HepG2 (cell line): Measurements from ENCODE around the gene EIF1AD. TPM values are rescaled to one million over a fixed set of nuclear protein-coding genes. Genes with fewer than 3 reads are reported as not detected.

Experiments
- ATAC-seq: fragments of 200-7000 bp; cut with Tn5 transposase; 3 replicates; pipeline ENCODE4 v1.9.1; 2020; ENCODE audit warnings: mild to moderate bottlenecking, moderate library complexity
- BruUV-seq: library from RNA; stranded (reverse); fragments of 400-500 nt; replicated peaks from 2 replicates; lab custom pipeline; 2021; lab: Mats Ljungman, UMichigan
- CTCF ChIA-PET: fragments of 300-600 bp; formaldehyde crosslinking; extraction: SDS; loops from one replicate; lab custom pipeline; 2021; ENCODE audit warnings: low total read pairs, inconsistent platforms, low intra/inter-chr PET ratio; lab: Yijun Ruan, JAX
- POLR2A ChIA-PET: fragments of 350-600 bp; sonication (Branson Sonifier 250); formaldehyde crosslinking; loops from one replicate; lab custom pipeline; 2020; ENCODE audit warnings: antibody characterized with exemption, inconsistent platforms; lab: Yijun Ruan, JAX
- DNase-seq: peaks from one replicate; pipeline ENCODE4 v3.0.0-alpha.2; 2015; ENCODE audit warnings: low spot score
- FAIRE-seq: peaks from 3 replicates; lab custom pipeline; 2011; peaks lifted over from hg19 to GRCh38; lab: Jason Lieb, UNC
- H2AFZ ChIP-seq: one replicate; pipeline ENCODE4 v1.6.1; 2011; ENCODE audit warnings: low read length, inconsistent platforms
- H3K27ac ChIP-seq: fragments of 300-600 bp; 3 replicates; pipeline ENCODE4 v1.8.0; 2011; ENCODE audit warnings: mixed run types, mild to moderate bottlenecking, mixed read lengths, low read length, inconsistent platforms; ENCODE audit not compliant: insufficient read depth; ENCODE audit errors: extremely low read length
- H3K27me3 ChIP-seq, 2 experiments: fragments of 200-600 bp in 1 of 2; 2 replicates in 1 of 2; 3 replicates in 1 of 2; pipeline versions ENCODE4 v1.6.0 to v1.8.0; 2011; ENCODE audit warnings: low read length in 2 of 2, mild to moderate bottlenecking in 2 of 2, moderate library complexity in 2 of 2, inconsistent platforms in 1 of 2; ENCODE audit not compliant: insufficient read depth in 2 of 2, control insufficient read depth in 1 of 2
- H3K36me3 ChIP-seq, 2 experiments: fragments of 200-600 bp in 1 of 2; replicated peaks in 1 of 2; 2 replicates in 1 of 2; 3 replicates in 1 of 2; pipeline versions ENCODE4 v1.5.1 to v1.8.0; 2011; ENCODE audit warnings: low read length in 2 of 2, inconsistent platforms in 1 of 2; ENCODE audit not compliant: insufficient read depth in 2 of 2, control insufficient read depth in 1 of 2
- H3K4me1 ChIP-seq: 2 replicates; pipeline ENCODE4 v1.5.1; 2012; ENCODE audit warnings: low read length, inconsistent platforms; ENCODE audit not compliant: insufficient read depth
- H3K4me2 ChIP-seq: 2 replicates; pipeline ENCODE4 v1.6.0; 2011; ENCODE audit warnings: low read depth, low read length, inconsistent platforms
- H3K4me3 ChIP-seq, 3 experiments: fragments of 200-600 bp in 1 of 3; sonication (generic), shearing (Covaris generic) in 1 of 3; replicated peaks in 1 of 3; 2 replicates each; pipeline ENCODE4 v1.5.1; 2011 to 2016; ENCODE audit warnings: low read length in 3 of 3, inconsistent platforms in 2 of 3, low read depth in 2 of 3, mild to moderate bottlenecking in 2 of 3, control low read depth in 1 of 3, mixed read lengths in 1 of 3; ENCODE audit not compliant: insufficient read depth in 1 of 3
- H3K79me2 ChIP-seq: one replicate; pipeline ENCODE4 v1.6.1; 2011; ENCODE audit warnings: low read length, inconsistent platforms; ENCODE audit not compliant: insufficient read depth
- H3K9ac ChIP-seq: 2 replicates; pipeline ENCODE4 v1.6.0; 2011; ENCODE audit warnings: mild to moderate bottlenecking, low read depth, low read length, inconsistent platforms; ENCODE audit not compliant: insufficient read depth
- H3K9me3 ChIP-seq: 2 replicates; pipeline ENCODE4 v1.5.1; 2012; ENCODE audit warnings: mild to moderate bottlenecking, low read length
- H4K20me1 ChIP-seq: 2 replicates; pipeline ENCODE4 v1.6.0; 2011; ENCODE audit warnings: inconsistent platforms, mild to moderate bottlenecking, low read length, moderate library complexity; ENCODE audit not compliant: insufficient read depth
- AGO2 ChIP-seq: fragments of 200-400 bp; formaldehyde crosslinking; optimal IDR thresholded peaks from 2 replicates; pipeline ENCODE3; 2017; ENCODE audit warnings: mild to moderate bottlenecking, low read depth, low read length, moderate library complexity
- CHCHD3 ChIP-seq: sonication (generic); formaldehyde crosslinking; IDR thresholded peaks from 2 replicates; pipeline ENCODE4 v1.8.0; 2022; ENCODE audit warnings: mild to moderate bottlenecking, missing genetic modification reagents, moderate library complexity
- RORA ChIP-seq: sonication (generic); formaldehyde crosslinking; IDR thresholded peaks from 2 replicates; pipeline ENCODE4 v1.5.0; 2020; ENCODE audit warnings: mild to moderate bottlenecking, missing genetic modification reagents, moderate library complexity
- ZNF567 ChIP-seq: sonication (generic); formaldehyde crosslinking; IDR thresholded peaks from 2 replicates; pipeline ENCODE4 v1.8.1; 2023; ENCODE audit warnings: mild to moderate bottlenecking, missing genetic modification reagents, borderline replicate concordance
- WGBS: methylation state at CpG from one replicate; pipeline ENCODE4 v1.1.6; 2017; ENCODE audit warnings: low lambda C conversion rate; 5-methylcytosine and 5-hydroxymethylcytosine counted together
- in situ Hi-C: cut with HindIII; loops from 2 replicates; pipeline ENCODE4 v1.10.0; 2017; ENCODE audit warnings: low pct_unique_long_range_greater_than_20kb; ENCODE audit not compliant: extremely low pct_ligation_motif_present
- intact Hi-C: fragments of 100-400 bp; cut with micrococcal nuclease; formaldehyde crosslinking; loops from one replicate; pipeline ENCODE4 v1.10.0; 2022; ENCODE audit not compliant: unreplicated experiment
- polyA plus RNA-seq, 8 experiments: library from polyadenylated mRNA; depleted of rRNA in 3 of 8; stranded (reverse) in 7 of 8; unstranded in 1 of 8; fragments of >200 nt; fragmentation: Illumina TruSeq in 4 of 8; extraction: Trizol in 4 of 8; gene quantifications; 2 replicates each; pipeline versions ENCODE4 v1.2.1 to v1.2.3, GENCODE V29; 2011 to 2016; ENCODE audit warnings: low read depth in 4 of 8, missing spikeins in 1 of 8, mixed read lengths in 1 of 8; ENCODE audit not compliant: insufficient read depth in 1 of 8
- total RNA-seq, 5 experiments: library from RNA; depleted of rRNA; stranded (reverse); fragments of >200 nt; fragmentation: Illumina TruSeq; extraction: Trizol; gene quantifications; 2 replicates each; pipeline ENCODE4 v1.2.3, GENCODE V29; 2016; ENCODE audit warnings: low read depth in 1 of 5
- TF ChIP-seq, protein P1 (sequence below): IDR thresholded peaks from 2 replicates; pipeline ENCODE4 v1.6.1; 2016; ENCODE audit warnings: missing genetic modification reagents, missing compliant biosample characterization
- TF ChIP-seq, protein P2 (sequence below): sonication (generic); formaldehyde crosslinking; IDR thresholded peaks from 2 replicates; pipeline ENCODE4 v1.4.0; 2020; ENCODE audit warnings: missing genetic modification reagents, low read depth, mild to moderate bottlenecking, borderline replicate concordance

The EIF1AD gene
- total and polyA plus RNA-seq, 2 of the 13 experiments (the other 11 are each of a cell fraction or from before 2014, with no cell fraction given), result 18.2 to 30.8 TPM

DNA sequence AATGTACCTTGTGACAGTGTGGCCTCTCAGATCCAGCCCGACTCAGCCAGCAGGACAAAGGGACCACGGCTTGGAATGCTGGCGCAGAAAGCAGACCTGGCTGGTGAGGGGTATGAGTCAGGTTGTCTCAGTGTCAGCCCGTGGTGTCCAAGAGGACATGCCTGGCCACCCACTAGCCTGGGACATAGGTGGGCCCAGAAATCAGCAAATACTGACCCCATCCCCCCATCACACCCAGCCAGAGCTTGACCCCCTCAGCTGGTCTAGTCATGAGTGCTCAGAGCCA, 4.9 kb upstream of the EIF1AD start (continued):
- TF ChIP-seq, protein P1, sequence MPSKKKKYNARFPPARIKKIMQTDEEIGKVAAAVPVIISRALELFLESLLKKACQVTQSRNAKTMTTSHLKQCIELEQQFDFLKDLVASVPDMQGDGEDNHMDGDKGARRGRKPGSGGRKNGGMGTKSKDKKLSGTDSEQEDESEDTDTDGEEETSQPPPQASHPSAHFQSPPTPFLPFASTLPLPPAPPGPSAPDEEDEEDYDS, result no peak
- TF ChIP-seq CHCHD3 (CRISPR knock-in tag) (no peak), RORA (no peak)

DNA sequence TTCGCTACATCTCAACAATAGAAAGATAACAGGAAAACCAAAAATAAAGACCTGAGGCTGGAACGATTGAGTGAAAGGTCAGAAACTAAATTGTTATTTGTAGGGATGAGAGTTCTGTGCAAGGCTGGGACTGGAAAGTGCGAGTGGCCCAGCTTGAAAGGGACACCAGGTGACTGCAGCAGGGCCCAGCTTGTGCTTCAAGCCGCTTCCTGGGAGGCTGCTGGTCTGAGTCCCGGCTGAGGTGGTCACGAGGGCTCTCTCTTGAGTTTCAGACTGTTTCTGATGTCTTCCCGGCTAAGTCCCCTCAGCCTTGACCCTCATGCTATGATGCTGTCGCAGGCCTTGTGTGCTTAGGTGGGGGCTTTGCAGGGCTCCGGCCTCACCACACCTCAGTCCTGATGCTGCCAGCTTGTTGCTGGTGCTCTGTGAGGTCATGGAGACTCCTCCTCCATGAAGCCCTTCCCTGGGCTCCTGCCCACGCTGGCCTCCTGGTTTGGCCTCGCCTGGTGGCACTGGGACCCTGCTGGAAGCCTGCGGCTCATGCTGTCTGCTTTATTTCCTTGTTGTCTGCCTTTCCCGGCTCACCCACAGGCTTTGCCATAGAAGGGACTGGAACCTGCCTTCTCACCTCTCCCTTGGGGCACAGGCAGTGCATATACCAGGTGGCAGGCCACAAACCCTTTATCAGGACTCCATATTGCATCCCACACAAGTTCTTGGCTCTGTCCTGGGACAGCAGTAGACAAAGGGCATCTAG, 4.4 kb upstream of the EIF1AD start:
- Histone ChIP-seq H3K36me3 (peaks cover 1 to 7% of the 10 kb centered on the region in 2 experiments; a peak in 3 of 5 replicates), H3K4me3 (no peak overlapping the region), H3K9ac (no peak overlapping the region), H3K4me2 (no peak overlapping the region), H3K4me1 (peaks cover 31% of the 10 kb centered on the region), H3K27ac (no peak overlapping the region), H3K79me2 (peaks cover 17% of the 10 kb centered on the region)
- intact Hi-C loops (no loop called here), in situ Hi-C loops (no loop called here)
- no TSS peak for BruUV-seq
- FAIRE-seq (no peak), DNase-seq (no peak), ATAC-seq (no peak)
- CTCF ChIA-PET, result no interaction called here
- TF ChIP-seq AGO2 (peak; percentile 55), ZNF567 (CRISPR knock-in tag) (no peak)
- TF ChIP-seq, protein P2, sequence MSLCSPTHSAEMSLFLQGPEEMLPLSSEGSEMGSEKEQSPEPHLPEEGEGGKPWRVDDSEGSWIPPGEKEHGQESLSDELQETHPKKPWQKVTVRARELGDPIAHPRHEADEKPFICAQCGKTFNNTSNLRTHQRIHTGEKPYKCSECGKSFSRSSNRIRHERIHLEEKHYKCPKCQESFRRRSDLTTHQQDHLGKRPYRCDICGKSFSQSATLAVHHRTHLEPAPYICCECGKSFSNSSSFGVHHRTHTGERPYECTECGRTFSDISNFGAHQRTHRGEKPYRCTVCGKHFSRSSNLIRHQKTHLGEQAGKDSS (CRISPR knock-in tag), result no peak
- TF ChIP-seq, all 625 proteins: peak for 1
- no peak overlapping the region for H2AFZ ChIP-seq
- POLR2A ChIA-PET, result no interaction called here
- H3K9me3 ChIP-seq, result no peaks in the 10 kb centered on the region
- whole genome bisulfite sequencing, result 91% methylated on average over 10 of the region's 13 CpGs
- H3K27me3 ChIP-seq, result peaks cover 2 to 14% of the 10 kb centered on the region in 2 experiments; a peak in 4 of 5 replicates
- no peaks in the 10 kb centered on the region for H4K20me1 ChIP-seq
